ENCODE results near the gene KIF26B.
"Not testable (repeated sequence)": the region's sequence is repeated elsewhere in the genome, so short reads cannot be mapped to it uniquely, and the experiment has no call there.

Gene KIF26B

DNA sequence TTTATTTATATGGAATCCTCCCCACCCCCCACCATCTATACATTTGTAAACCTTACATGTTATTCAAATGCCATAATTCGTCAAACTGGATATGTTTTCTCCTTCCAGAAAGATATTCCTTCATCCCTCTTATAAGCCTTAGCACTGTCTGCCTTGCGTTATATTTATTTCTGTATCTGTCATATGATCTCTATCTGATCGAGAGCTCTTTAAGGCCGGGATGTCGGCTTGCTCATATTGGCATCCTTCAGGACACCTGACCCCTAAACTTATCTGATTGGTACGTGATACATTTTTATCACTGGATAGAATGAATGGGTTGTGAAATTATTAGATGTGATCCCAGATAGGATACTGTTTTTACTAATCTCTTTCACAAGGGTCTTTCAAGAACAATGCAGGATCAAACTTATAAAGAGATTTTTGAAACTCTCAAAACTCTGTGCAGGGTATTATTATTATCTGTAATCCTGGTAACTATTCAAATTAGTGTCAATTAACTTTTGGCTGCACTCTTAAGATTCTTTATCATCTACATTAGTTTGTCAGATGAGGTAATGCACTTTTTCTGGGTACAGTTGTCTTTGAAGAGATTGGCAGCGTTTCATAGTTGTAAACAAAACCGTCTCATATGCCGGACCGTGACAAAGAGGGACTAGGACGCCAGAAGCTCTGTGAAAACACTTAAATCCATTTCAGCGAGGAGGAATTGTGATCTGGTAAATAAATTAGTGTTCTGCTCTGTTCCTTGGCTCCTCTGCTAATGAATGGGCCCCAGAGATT lies 152.0 kb downstream of the KIF26B start:
- H3K4me1 ChIP-seq (ENCODE audit: control insufficient read depth, insufficient read depth, low read length), result peaks cover 4% of the 10 kb centered on the region
- H3K4me3 ChIP-seq (ENCODE audit: low read length), result no peak overlapping the region
- no peak overlapping the region for H3K9ac ChIP-seq (ENCODE audit: low read length)
- no peaks in the 10 kb centered on the region for H3K9me3 ChIP-seq (ENCODE audit: control insufficient read depth, low read length)
- H3K36me3 ChIP-seq (ENCODE audit: control insufficient read depth, insufficient read depth, low read length), result no peaks in the 10 kb centered on the region
- no peaks in the 10 kb centered on the region for H3K27me3 ChIP-seq (ENCODE audit: control insufficient read depth, insufficient read depth, low read length)

DNA sequence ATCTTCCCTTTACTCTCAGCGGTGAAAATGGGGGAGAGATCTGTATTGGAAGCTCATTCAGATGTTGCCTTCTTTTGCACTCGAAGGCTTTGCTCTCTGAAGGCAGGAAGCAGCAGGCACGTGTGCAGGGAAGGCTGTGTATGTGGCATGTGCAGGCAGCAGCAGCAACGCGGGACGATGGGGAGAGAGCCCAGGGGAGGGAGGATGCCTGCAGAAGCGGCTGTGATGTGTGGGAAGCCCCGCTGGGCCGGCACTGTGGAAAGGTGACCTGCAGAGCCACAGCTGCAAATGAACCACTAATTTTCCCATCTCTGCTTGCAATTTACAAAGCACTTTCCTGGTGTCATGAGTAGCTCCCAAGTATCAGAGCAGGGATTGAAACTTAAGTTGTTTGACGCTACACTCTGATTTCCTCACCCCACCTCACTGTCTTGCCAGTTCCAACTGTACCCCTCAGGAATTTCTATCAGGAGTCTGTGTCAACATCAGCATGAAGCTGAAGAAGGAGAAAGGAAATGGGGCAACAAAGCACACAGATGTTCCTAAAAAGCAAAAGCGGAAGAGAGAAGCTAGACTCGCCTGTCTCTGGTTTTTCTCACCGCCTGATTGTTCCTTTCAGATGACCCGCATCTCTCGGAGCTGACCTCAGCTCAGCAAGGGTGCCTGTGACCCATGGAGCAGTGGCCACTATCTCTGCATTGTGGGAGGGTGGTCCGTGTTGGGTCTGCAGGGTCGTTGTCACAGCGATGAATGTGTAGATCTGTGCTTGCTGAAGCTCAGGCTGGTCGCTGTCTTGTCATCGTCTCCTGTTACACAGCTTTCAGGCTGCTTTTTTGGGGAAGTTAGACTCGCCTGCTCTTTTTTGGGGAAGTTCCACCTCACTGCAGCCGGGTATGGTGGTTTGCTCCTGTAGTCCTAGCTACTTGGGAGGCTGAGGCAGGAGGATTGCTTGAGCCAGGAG lies 156.1 kb downstream of the KIF26B start:
- no peak overlapping the region for H3K4me3 ChIP-seq (ENCODE audit: low read length)
- no peaks in the 10 kb centered on the region for H3K9me3 ChIP-seq (ENCODE audit: control insufficient read depth, low read length)
- peaks cover 4% of the 10 kb centered on the region for H3K4me1 ChIP-seq (ENCODE audit: control insufficient read depth, insufficient read depth, low read length)

DNA sequence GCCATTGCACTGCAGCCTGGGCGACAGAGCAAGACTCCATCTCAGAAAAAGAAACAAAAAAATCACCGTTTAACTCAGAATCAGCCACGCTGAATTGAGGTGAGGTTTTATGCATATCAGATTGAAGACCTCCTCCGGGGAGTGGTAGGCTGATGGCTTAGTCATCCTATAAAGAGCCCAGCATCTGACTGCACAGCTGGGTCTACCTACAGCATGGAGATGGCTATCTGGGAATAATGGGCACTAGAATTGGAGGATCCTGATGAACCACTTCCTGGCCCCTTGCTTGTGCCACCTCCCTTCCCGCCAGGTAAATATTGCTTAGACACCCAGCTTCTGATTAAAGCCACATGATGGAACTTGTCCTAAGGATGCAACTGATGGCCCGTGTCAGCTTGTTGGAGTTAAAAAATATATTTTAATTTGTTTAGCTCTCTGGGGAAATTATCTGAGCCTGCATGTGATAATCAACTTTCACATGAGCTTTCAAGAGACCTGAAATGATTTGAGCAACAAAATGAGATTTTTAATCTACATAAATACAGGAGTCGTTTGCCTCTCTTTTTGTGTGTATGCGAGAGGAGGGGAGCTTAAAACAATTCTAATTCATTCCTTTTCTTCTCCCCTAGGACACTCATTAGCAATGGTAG lies 157.2 kb downstream of the KIF26B start:
- no peak overlapping the region for H3K4me3 ChIP-seq (ENCODE audit: low read length)
- no peaks in the 10 kb centered on the region for H3K36me3 ChIP-seq (ENCODE audit: control insufficient read depth, insufficient read depth, low read length)

More for the DNA sequence above, 156.1 kb downstream of the KIF26B start:
- Histone ChIP-seq H3K36me3 (ENCODE audit: control insufficient read depth, insufficient read depth, low read length) (no peaks in the 10 kb centered on the region), H3K27me3 (ENCODE audit: control insufficient read depth, insufficient read depth, low read length) (no peaks in the 10 kb centered on the region), H3K9ac (ENCODE audit: low read length) (no peak overlapping the region)

DNA sequence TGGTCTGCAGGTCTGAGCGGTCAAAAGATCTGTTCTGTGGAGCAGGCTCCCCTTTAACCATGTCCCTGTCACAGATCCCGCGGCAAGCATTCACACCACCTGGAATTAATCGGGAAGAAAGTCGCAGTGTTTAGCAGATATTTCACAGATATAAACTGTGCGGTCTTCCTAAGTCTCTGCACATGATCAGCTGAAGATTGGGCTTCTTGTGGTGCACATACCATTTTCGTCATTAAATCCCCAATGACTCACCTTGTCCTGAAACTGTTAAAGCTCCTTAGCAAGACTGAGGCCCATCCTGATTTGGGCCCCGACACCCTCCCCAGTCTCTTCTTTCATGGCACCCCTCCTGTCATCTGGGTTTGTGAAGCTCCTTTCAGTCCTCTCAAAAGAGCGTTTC lies 158.8 kb downstream of the KIF26B start:
- H3K4me1 ChIP-seq (ENCODE audit: control insufficient read depth, insufficient read depth, low read length), result no peaks in the 10 kb centered on the region
- no peaks in the 10 kb centered on the region for H3K9me3 ChIP-seq (ENCODE audit: control insufficient read depth, low read length)
- no peak overlapping the region for H3K9ac ChIP-seq (ENCODE audit: low read length)
- no peaks in the 10 kb centered on the region for H3K36me3 ChIP-seq (ENCODE audit: control insufficient read depth, insufficient read depth, low read length)
- H3K27me3 ChIP-seq (ENCODE audit: control insufficient read depth, insufficient read depth, low read length), result no peaks in the 10 kb centered on the region
- no peak overlapping the region for H3K4me3 ChIP-seq (ENCODE audit: low read length)

More for the DNA sequence above, 157.2 kb downstream of the KIF26B start:
- H3K27me3 ChIP-seq (ENCODE audit: control insufficient read depth, insufficient read depth, low read length), result no peaks in the 10 kb centered on the region
- peaks cover 2% of the 10 kb centered on the region for H3K4me1 ChIP-seq (ENCODE audit: control insufficient read depth, insufficient read depth, low read length)
- H3K9ac ChIP-seq (ENCODE audit: low read length), result no peak overlapping the region
- H3K9me3 ChIP-seq (ENCODE audit: control insufficient read depth, low read length), result no peaks in the 10 kb centered on the region

DNA sequence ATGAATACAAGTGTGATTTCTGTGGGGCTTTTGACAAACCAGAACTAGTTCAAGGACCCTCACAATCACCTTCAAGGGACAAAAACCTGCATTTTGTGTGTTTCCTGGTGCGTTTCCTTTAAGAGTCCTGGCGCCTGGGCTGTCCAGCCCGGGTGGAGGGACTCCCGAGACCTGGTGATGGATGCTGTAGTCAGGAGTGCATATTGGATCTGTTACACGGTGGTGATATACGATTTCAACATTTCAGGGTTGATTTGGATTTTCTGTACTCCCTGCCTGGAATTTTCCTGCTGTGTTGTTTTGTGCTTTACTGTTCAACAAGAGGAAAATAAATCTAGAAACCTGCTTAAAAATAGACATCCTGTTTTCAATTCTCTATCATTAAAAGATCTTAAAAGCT lies 162.0 kb downstream of the KIF26B start:
- Histone ChIP-seq H3K9me3 (ENCODE audit: control insufficient read depth, low read length) (no peaks in the 10 kb centered on the region), H3K9ac (ENCODE audit: low read length) (no peak overlapping the region), H3K36me3 (ENCODE audit: control insufficient read depth, insufficient read depth, low read length) (no peaks in the 10 kb centered on the region), H3K4me3 (ENCODE audit: low read length) (no peak overlapping the region), H3K4me1 (ENCODE audit: control insufficient read depth, insufficient read depth, low read length) (no peaks in the 10 kb centered on the region), H3K27me3 (ENCODE audit: control insufficient read depth, insufficient read depth, low read length) (no peaks in the 10 kb centered on the region)

DNA sequence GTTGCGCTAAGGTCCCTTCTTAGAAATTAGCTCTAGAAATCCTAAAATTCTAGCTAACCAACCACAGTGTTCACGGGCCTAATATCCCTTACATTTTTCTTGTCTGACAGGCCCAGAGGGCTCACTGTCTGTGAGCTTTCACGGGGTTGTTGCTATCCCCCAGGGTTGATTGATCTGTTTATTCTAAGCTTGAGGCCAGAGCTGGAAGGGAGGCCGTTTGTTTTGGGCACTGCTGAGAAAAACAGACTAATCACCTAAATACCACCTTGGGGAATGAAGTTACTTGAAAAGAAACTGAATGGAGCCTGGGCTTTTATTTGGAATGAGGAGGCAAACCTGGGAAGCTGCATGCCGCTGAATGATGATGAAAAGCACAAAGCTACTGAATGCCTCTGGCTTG lies 162.4 kb downstream of the KIF26B start:
- H3K9me3 ChIP-seq (ENCODE audit: control insufficient read depth, low read length), result no peaks in the 10 kb centered on the region
- no peaks in the 10 kb centered on the region for H3K4me1 ChIP-seq (ENCODE audit: control insufficient read depth, insufficient read depth, low read length)
- no peak overlapping the region for H3K4me3 ChIP-seq (ENCODE audit: low read length)
- no peaks in the 10 kb centered on the region for H3K27me3 ChIP-seq (ENCODE audit: control insufficient read depth, insufficient read depth, low read length)
- H3K36me3 ChIP-seq (ENCODE audit: control insufficient read depth, insufficient read depth, low read length), result no peaks in the 10 kb centered on the region
- no peak overlapping the region for H3K9ac ChIP-seq (ENCODE audit: low read length)

DNA sequence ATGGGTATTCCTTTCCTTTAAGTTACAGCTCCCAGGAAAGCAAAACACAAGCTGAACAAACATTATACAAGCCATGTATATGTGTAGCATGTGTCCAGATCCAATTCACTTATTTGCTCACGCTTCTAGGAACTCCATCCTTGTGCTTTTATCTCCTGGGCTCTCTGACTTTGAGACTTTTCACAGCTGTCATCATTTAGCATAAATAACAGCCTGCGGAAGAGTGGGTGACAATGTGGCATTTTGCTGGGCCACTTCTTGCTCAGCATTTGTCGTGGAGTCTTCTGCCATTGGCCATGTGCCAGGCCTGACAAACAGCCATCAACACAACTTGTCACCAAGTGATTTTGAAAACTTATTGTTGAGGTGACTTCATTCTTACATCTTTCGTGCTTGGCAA lies 164.3 kb downstream of the KIF26B start:
- H3K4me3 ChIP-seq (ENCODE audit: low read length), result no peak overlapping the region
- no peak overlapping the region for H3K9ac ChIP-seq (ENCODE audit: low read length)
- H3K9me3 ChIP-seq (ENCODE audit: control insufficient read depth, low read length), result no peaks in the 10 kb centered on the region
- H3K4me1 ChIP-seq (ENCODE audit: control insufficient read depth, insufficient read depth, low read length), result no peaks in the 10 kb centered on the region
- H3K36me3 ChIP-seq (ENCODE audit: control insufficient read depth, insufficient read depth, low read length), result no peaks in the 10 kb centered on the region
- no peaks in the 10 kb centered on the region for H3K27me3 ChIP-seq (ENCODE audit: control insufficient read depth, insufficient read depth, low read length)

DNA sequence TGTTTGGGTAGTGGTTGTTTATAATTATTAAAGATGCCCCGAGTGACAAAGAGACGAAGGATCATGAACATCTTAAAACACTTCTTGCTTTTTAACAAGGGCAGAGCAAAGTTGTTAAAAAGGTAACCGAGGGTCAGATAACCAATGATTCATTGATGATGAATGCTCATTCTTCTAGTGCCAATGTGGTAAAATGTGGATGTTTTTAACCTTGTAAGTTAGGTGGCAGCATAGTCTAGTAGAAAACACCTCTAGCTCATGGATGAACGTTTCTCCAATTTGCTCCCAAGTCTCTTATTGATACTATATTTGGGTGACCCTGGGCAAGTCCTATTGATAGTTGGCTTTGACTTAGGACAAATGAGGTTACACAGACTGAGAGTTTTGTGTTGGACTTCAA lies 167.9 kb downstream of the KIF26B start:
- no peaks in the 10 kb centered on the region for H3K27me3 ChIP-seq (ENCODE audit: control insufficient read depth, insufficient read depth, low read length)
- no peaks in the 10 kb centered on the region for H3K9me3 ChIP-seq (ENCODE audit: control insufficient read depth, low read length)
- no peak overlapping the region for H3K9ac ChIP-seq (ENCODE audit: low read length)
- no peaks in the 10 kb centered on the region for H3K36me3 ChIP-seq (ENCODE audit: control insufficient read depth, insufficient read depth, low read length)
- no peaks in the 10 kb centered on the region for H3K4me1 ChIP-seq (ENCODE audit: control insufficient read depth, insufficient read depth, low read length)
- no peak overlapping the region for H3K4me3 ChIP-seq (ENCODE audit: low read length)

DNA sequence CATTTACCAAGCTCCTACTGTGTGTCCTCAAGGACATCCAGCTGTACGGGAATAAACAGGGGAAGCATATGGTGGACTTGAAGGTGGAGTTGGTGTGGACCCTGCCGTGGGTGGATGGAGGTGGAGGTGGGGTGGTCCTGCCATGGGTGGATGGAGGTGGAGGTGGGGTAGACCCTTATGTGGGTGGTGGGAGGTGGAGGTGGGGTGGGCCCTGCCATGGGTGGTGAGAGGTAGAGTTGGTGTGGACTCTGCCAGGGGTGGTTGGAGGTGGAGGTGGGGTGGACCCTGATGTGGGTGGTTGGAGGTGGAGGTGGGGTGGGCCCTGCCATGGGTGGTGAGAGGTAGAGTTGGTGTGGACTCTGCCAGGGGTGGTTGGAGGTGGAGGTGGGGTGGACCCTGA lies 169.0 kb downstream of the KIF26B start:
- H3K4me1 ChIP-seq (ENCODE audit: control insufficient read depth, insufficient read depth, low read length); H3K9me3 ChIP-seq (ENCODE audit: control insufficient read depth, low read length); H3K4me3 ChIP-seq (ENCODE audit: low read length); H3K27me3 ChIP-seq (ENCODE audit: control insufficient read depth, insufficient read depth, low read length); H3K9ac ChIP-seq (ENCODE audit: low read length); H3K36me3 ChIP-seq (ENCODE audit: control insufficient read depth, insufficient read depth, low read length): not testable (repeated sequence)

DNA sequence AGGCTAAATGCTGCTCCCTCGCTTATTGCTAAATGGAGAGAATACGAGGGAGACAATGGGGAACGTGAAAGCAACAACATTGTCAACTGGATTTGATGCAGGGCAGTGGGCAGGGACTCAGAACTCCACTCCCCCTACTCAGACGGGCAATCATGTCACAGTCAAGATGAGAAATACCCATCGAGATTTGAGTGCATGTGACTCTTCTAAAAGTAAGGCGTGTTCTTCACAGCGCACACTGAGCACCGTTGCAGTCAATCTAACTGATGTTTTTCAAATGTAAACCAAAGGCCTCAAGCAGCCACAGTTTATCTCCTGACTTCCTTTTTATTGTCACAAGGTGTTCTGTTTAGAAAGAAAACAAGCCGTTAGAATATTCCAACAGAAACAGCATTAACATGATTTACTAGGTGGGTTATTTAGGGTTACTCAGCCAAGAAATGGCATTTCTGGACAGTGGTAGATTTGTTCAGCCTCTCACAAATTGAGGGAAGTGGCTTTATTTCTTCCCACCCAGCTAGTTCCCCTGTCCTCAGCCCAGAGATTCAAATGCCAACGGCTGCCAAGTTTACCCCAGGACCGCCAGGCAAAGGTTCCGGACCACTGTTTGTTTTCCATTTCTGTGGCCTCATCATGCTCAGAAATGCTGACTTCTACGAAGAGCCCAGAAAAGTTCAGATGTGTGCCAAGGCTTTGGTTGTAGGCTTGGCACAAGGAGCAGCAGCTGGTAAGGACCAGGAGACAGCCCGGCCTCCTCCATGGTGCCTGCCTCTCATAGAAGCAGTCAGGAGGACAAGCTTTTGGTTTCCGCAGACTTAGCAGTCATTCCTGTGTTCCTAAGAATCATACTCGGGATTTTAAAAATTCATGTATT lies 171.4 kb downstream of the KIF26B start:
- no peaks in the 10 kb centered on the region for H3K36me3 ChIP-seq (ENCODE audit: control insufficient read depth, insufficient read depth, low read length)
- H3K4me3 ChIP-seq (ENCODE audit: low read length), result no peak overlapping the region
- H3K27me3 ChIP-seq (ENCODE audit: control insufficient read depth, insufficient read depth, low read length), result no peaks in the 10 kb centered on the region
- H3K4me1 ChIP-seq (ENCODE audit: control insufficient read depth, insufficient read depth, low read length), result no peaks in the 10 kb centered on the region
- no peak overlapping the region for H3K9ac ChIP-seq (ENCODE audit: low read length)
- H3K9me3 ChIP-seq (ENCODE audit: control insufficient read depth, low read length), result no peaks in the 10 kb centered on the region

DNA sequence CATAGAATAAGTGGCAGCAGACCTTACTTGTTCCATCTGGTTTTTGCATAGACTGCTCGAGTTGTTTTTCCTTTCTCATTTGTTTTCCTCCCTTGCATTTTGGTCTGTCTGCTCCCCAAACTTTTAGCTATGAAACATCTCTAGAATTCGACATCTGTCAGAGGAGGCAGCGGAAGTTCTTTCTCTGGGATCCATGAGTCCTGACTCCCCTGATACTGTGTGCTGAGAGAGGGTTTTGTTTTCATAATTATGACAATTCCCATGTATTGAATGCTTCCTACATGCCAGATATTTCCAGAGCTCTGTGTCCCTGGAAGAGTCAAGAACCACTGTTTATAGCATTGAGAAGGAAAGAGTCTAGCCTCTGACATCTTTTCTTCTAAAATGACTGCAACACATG lies 172.6 kb downstream of the KIF26B start:
- Histone ChIP-seq H3K4me1 (ENCODE audit: control insufficient read depth, insufficient read depth, low read length) (no peaks in the 10 kb centered on the region), H3K9ac (ENCODE audit: low read length) (no peak overlapping the region), H3K9me3 (ENCODE audit: control insufficient read depth, low read length) (no peaks in the 10 kb centered on the region), H3K27me3 (ENCODE audit: control insufficient read depth, insufficient read depth, low read length) (no peaks in the 10 kb centered on the region), H3K36me3 (ENCODE audit: control insufficient read depth, insufficient read depth, low read length) (no peaks in the 10 kb centered on the region), H3K4me3 (ENCODE audit: low read length) (no peak overlapping the region)
